ENCODE results near the gene IQCN. TPM values are rescaled to one million over a fixed set of nuclear protein-coding genes. Genes with fewer than 3 reads are reported as not detected.
A peak's percentile ranks its signal among the peaks of the same experiment; 100 is the strongest.

IQCN gene
- total RNA-seq, 2 donors from 2014 or later, result 16.5 to 21.9 TPM

DNA sequence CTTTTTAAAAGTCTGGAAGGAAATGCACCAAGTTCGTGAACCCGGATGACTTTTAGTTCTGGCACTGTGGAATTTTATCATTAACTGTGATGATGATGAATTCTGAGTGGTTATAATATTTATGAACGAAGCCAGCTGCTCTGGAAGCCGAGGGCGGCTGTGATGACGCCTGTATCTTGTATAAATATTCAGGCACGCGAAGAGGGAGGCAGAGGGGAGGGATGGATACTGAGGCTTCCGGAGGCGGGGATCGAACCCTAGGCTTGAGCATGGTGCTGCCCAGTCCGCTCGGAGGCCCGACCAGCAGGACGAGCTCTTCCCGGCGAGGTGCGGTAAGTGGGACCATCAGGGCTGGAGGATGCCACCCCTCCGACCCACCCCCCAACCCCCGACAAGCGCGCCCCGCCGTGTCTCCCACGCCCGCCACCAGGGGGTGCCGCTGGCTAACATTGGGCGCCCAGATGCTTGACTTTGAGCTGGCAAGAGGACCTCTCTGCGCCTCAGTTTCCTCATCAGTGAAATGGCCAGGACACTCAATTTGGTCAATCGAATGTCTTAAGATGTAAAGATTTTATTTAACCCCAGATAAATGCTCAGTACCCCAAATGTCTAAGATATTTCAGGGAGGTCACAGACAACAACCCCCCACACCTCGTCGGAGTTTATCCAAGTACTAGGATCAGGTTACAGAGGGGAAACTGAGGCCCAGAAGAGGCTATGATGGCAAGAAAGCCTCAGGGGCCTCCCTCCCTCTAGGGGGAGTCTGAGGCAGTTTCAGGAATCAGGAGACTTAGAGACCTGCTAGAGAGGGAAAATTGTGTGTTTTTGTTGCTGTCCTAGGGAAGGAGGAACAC lies 65.9 kb downstream of the IQCN start:
- H3K4me1 Mint-ChIP-seq, result peaks cover 9% of the 10 kb centered on the region
- H3K4me3 Mint-ChIP-seq, result no peak overlapping the region
- ATAC-seq, result no peak
- H3K36me3 Mint-ChIP-seq (ENCODE audit: low read depth), result no peaks in the 10 kb centered on the region
- peaks cover 23% of the 10 kb centered on the region for H3K27me3 Mint-ChIP-seq
- DNase-seq, result peak; percentile 29 to 61 (median 36)
- no peaks in the 10 kb centered on the region for H3K9me3 ChIP-seq (ENCODE audit: control insufficient read depth, low read length, poor library complexity, severe bottlenecking)
- H3K27ac Mint-ChIP-seq, result no peak overlapping the region

Other genes with a start within 250 kb of the IQCN start
- 10 to 100 TPM; 56.7 to 71.1 TPM for gene IL12RB1, start 187.5 kb downstream of the IQCN start, total RNA-seq
- 10 to 100 TPM; 38.2 to 50.8 TPM for gene MAST3, start 176.7 kb downstream of the IQCN start, total RNA-seq
- gene PIK3R2, start 121.3 kb downstream of the IQCN start, total RNA-seq, result 1 to 10 TPM; 8.6 to 9.1 TPM
- 10 to 100 TPM; 10.1 to 25.8 TPM for gene IFI30, start 100.6 kb downstream of the IQCN start, total RNA-seq
- gene MPV17L2, start 81.2 kb downstream of the IQCN start, total RNA-seq, result 1 to 10 TPM; 3.8 TPM
- gene RAB3A, start 70.4 kb downstream of the IQCN start, total RNA-seq, result 10 to 100 TPM in 1 of 2 donors, 1 to 10 TPM in 1; 7.4 to 15.3 TPM
- under 1 TPM in 1 of 2 donors, not detected in 1; 0.31 TPM for gene PDE4C, start 48.0 kb downstream of the IQCN start, total RNA-seq
- gene JUND, start 7.2 kb upstream of the IQCN start, total RNA-seq, result 1,000 to 10,000 TPM; 1,212 to 1,401 TPM
- gene LSM4, start 48.6 kb upstream of the IQCN start, total RNA-seq, result 10 to 100 TPM; 43.3 to 46.6 TPM
- 10 to 100 TPM; 22.0 to 28.3 TPM for gene PGPEP1, start 66.1 kb upstream of the IQCN start, total RNA-seq
- gene GDF15, start 111.7 kb upstream of the IQCN start, total RNA-seq, result under 1 TPM; 0.29 to 0.85 TPM
- 1 to 10 TPM in 1 of 2 donors, under 1 TPM in 1; 0.63 to 3.2 TPM for gene LRRC25, start 123.2 kb upstream of the IQCN start, total RNA-seq
- gene SSBP4, start 144.9 kb upstream of the IQCN start, total RNA-seq, result 100 to 1,000 TPM; 112 to 113 TPM
- 10 to 100 TPM; 37.6 to 39.6 TPM for gene ISYNA1, start 163.7 kb upstream of the IQCN start, total RNA-seq
- 10 to 100 TPM; 51.0 to 62.8 TPM for gene ELL, start 247.6 kb upstream of the IQCN start, total RNA-seq

Measured in T-helper 17 cell (primary cell).